ENCODE results near the gene TRABD2A.
"Not testable (repeated sequence)": the region's sequence is repeated elsewhere in the genome, so short reads cannot be mapped to it uniquely, and the experiment has no call there.

TRABD2A gene

GRCh38 chr2:84878896-84879583, 1.8 kb downstream of the TRABD2A start:
- DNase-seq, result peak in 1 of 2 donors; percentile 15

- peak in 1 of 2 donors; percentile 17 for DNase-seq
Measured at GRCh38 chr2:84878459-84878858, 2.4 kb downstream of the TRABD2A start.

- no peak for DNase-seq
Measured at GRCh38 chr2:84876369-84876768, 4.5 kb downstream of the TRABD2A start.

GRCh38 chr2:84875619-84876018, 5.3 kb downstream of the TRABD2A start:
- DNase-seq, result not testable (repeated sequence)

- peak in 1 of 2 donors; percentile 18 for DNase-seq
Measured at GRCh38 chr2:84875213-84875560, 5.7 kb downstream of the TRABD2A start.

GRCh38 chr2:84874381-84875212, 6.3 kb downstream of the TRABD2A start:
- peak in 1 of 2 donors; percentile 34 for DNase-seq

GRCh38 chr2:84873350-84873749, 7.5 kb downstream of the TRABD2A start:
- peak in 1 of 2 donors; percentile 13 for DNase-seq

- DNase-seq, result peak in 1 of 2 donors; percentile 15
Measured at GRCh38 chr2:84872691-84873090, 8.2 kb downstream of the TRABD2A start.

GRCh38 chr2:84870306-84870705, 10.6 kb downstream of the TRABD2A start:
- DNase-seq, result peak in 1 of 2 donors; percentile 17

GRCh38 chr2:84868327-84868726, 12.6 kb downstream of the TRABD2A start:
- DNase-seq, result not testable (repeated sequence)

GRCh38 chr2:84866122-84866521, 14.8 kb downstream of the TRABD2A start:
- no peak for DNase-seq

GRCh38 chr2:84865181-84865783, 15.6 kb downstream of the TRABD2A start:
- no peak for DNase-seq

GRCh38 chr2:84862006-84862405, 18.9 kb downstream of the TRABD2A start:
- DNase-seq, result no peak

- no peak for DNase-seq
Measured at GRCh38 chr2:84861539-84861938, 19.3 kb downstream of the TRABD2A start.

GRCh38 chr2:84858937-84859336, 21.9 kb downstream of the TRABD2A start:
- DNase-seq, result no peak

GRCh38 chr2:84858123-84858522, 22.8 kb downstream of the TRABD2A start:
- DNase-seq, result peak in 1 of 2 donors; percentile 16

- no peak for DNase-seq
Measured at GRCh38 chr2:84857566-84857965, 23.3 kb downstream of the TRABD2A start.

- DNase-seq, result no peak
Measured at GRCh38 chr2:84856787-84857186, 24.1 kb downstream of the TRABD2A start.

- no peak for DNase-seq
Measured at GRCh38 chr2:84855731-84856130, 25.2 kb downstream of the TRABD2A start.

GRCh38 chr2:84854850-84855249, 26.0 kb downstream of the TRABD2A start:
- DNase-seq, result no peak

GRCh38 chr2:84851876-84852275, 29.0 kb downstream of the TRABD2A start:
- DNase-seq, result no peak

- DNase-seq, result no peak
Measured at GRCh38 chr2:84850471-84850870, 30.4 kb downstream of the TRABD2A start.

- peak in 1 of 2 donors; percentile 53 for DNase-seq
Measured at GRCh38 chr2:84849271-84849952, 31.5 kb downstream of the TRABD2A start.
